Dermis lymphatic vessel endothelial cell (primary cell): Measurements from ENCODE around the gene CT45A10. TPM values are rescaled to one million over a fixed set of nuclear protein-coding genes. Genes with fewer than 3 reads are reported as not detected.

Experiments used
- total RNA-seq: library from RNA; depleted of rRNA; stranded (reverse); fragments of >200 nt; gene quantifications from 2 replicates; pipeline ENCODE4 v1.2.1, GENCODE V29; 2014

CT45A10 gene, protein sequence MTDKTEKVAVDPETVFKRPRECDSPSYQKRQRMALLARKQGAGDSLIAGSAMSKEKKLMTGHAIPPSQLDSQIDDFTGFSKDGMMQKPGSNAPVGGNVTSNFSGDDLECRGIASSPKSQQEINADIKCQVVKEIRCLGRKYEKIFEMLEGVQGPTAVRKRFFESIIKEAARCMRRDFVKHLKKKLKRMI
- not detected in 2 replicates for total RNA-seq

GRCh38 chrX:135893294-135893817 is at the start of gene CT45A10, which contains the start of gene SAGE1:
Gene CT45A10, minus strand, starts transcription at chrX:135893444. Its CDS starts 8,100 bp downstream, at chrX:135885344.
Gene SAGE1, plus strand, starts transcription at chrX:135893716. Its CDS starts 2,527 bp downstream, at chrX:135896243.

DNA sequence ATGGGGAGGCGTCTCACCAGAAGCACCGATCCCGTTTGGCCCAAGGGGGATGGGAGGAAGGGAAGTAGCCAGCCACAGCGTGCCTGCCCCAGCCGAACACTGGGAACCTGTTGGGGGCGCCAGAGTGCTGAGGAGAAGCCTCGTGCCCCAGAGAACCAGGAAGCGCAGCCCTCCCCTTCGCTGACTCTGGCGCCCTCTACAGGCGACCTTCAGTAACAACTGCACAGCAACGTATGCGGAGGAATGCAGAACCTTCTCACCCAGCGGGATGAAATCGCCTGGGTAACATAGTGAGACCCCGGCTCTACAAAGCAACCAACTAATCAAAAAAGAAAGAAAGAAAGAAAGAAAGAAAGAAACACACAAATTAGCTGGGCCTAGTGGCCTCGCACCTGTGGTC is 21.5 kb downstream of the CT45A10 start, which contains the start of gene CT45A9:
TSS of gene CT45A9 (minus strand) at position 101 of the 400 bp plus-strand sequence. CDS start 3,751 bp downstream, outside the sequence.

DNA sequence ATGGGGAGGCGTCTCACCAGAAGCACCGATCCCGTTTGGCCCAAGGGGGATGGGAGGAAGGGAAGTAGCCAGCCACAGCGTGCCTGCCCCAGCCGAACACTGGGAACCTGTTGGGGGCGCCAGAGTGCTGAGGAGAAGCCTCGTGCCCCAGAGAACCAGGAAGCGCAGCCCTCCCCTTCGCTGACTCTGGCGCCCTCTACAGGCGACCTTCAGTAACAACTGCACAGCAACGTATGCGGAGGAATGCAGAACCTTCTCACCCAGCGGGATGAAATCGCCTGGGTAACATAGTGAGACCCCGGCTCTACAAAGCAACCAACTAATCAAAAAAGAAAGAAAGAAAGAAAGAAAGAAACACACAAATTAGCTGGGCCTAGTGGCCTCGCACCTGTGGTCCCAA is 38.8 kb downstream of the CT45A10 start, which contains the start of gene CT45A8:
TSS of gene CT45A8 (minus strand) at position 101 of the 400 bp plus-strand sequence. CDS start 3,755 bp downstream, outside the sequence.

GRCh38 chrX:135837180-135837579 is 56.1 kb downstream of the CT45A10 start, which contains the start of gene CT45A7:
Gene CT45A7, minus strand, starts transcription at chrX:135837280. Its CDS starts 3,747 bp downstream, at chrX:135833533.

Other genes starting within 250 kb of the CT45A10 start
- not detected in 2 replicates for gene CT45A1, start 179.8 kb downstream of the CT45A10 start, total RNA-seq
- not detected in 2 replicates for gene CT45A3, start 125.3 kb downstream of the CT45A10 start, total RNA-seq
- not detected in 2 replicates for gene CT45A5, start 107.9 kb downstream of the CT45A10 start, total RNA-seq
- gene CT45A6, start 90.7 kb downstream of the CT45A10 start, total RNA-seq = not detected in 2 replicates
- gene CT45A2, start 73.4 kb downstream of the CT45A10 start, total RNA-seq = not detected in 2 replicates
- gene CT45A7, start 56.2 kb downstream of the CT45A10 start, total RNA-seq = not detected in 2 replicates
- not detected in 2 replicates for gene CT45A8, start 38.9 kb downstream of the CT45A10 start, total RNA-seq
- not detected in 2 replicates for gene CT45A9, start 21.6 kb downstream of the CT45A10 start, total RNA-seq
- gene SAGE1, start 272 bp upstream of the CT45A10 start, total RNA-seq = not detected in 2 replicates
- 6.7 TPM in 2 replicates for gene MMGT1, start 80.5 kb upstream of the CT45A10 start, total RNA-seq
- gene SLC9A6, start 92.0 kb upstream of the CT45A10 start, total RNA-seq = 15.4 and 20.2 TPM in 2 replicates